Lower leg skin (tissue), 4 donors: ENCODE data around the gene INSYN1. TPM values are rescaled to one million over a fixed set of nuclear protein-coding genes. Genes with fewer than 3 reads are reported as not detected.

Experiments used
- DNase-seq, 2 donors: peaks; one replicate each; pipeline ENCODE4 v3.0.0-alpha.2; 2019; ENCODE audit warnings: low spot score in 2 of 2
- H3K4me3 ChIP-seq: fragments of 200-600 bp; sonication (generic); 2 replicates; pipeline ENCODE4 v1.5.1; 2017; ENCODE audit warnings: mild to moderate bottlenecking, low read depth; ENCODE audit not compliant: poor library complexity, severe bottlenecking
- POLR2A ChIP-seq, 2 donors: fragments of 450-650 bp; IDR thresholded peaks; one replicate each; pipeline ENCODE4 v1.6.1; 2016 to 2017; ENCODE audit warnings: antibody characterized with exemption in 2 of 2, mild to moderate bottlenecking in 1 of 2, moderate library complexity in 1 of 2
- WGBS, 2 donors: methylation state at CpG; one replicate each; pipeline ENCODE4 v1.1.5; 2018; 5-methylcytosine and 5-hydroxymethylcytosine counted together
- intact Hi-C: fragments of 100-400 bp; cut with DNase I; formaldehyde crosslinking; loops from one replicate; pipeline ENCODE4 v1.15.0; 2023; ENCODE audit warnings: low total_unique reads
- total RNA-seq, 4 donors: library from RNA; depleted of rRNA; stranded (reverse); fragments of >200 nt; gene quantifications; one replicate each; pipeline ENCODE4 v1.1.0, GENCODE V29; 2016
- TF ChIP-seq, protein P1 (sequence below), 3 donors: fragments of 450-650 bp; IDR thresholded peaks; one replicate each; pipeline ENCODE4 v1.5.1; 2016; ENCODE audit warnings: antibody characterized with exemption in 3 of 3, mild to moderate bottlenecking in 3 of 3, moderate library complexity in 2 of 3

The INSYN1 gene
- total RNA-seq, 4 donors from 2014 or later, result 30.9 to 50.7 (median 34.8) TPM

DNA sequence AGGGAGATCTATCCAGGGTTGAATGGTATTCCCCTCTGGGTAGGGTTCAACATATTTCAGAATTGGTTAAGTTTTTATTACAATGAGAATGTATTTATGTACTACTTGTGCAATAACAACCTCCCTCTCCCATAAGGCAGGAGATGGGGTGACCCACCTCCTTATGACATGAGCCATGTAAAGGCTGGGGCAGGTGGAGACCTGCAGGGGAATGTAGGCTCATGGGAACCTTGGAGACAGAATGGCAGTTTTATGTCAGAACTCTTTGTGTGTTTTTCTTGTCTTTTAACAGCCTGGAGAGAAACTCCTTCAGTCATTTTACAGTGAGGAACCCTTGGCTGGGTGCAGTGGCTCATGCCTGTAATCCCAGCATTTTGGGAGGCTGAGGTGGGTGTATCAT, 24.6 kb upstream of the INSYN1 start:
- H3K4me3 ChIP-seq, result no peak overlapping the region
- TF ChIP-seq, protein P1, sequence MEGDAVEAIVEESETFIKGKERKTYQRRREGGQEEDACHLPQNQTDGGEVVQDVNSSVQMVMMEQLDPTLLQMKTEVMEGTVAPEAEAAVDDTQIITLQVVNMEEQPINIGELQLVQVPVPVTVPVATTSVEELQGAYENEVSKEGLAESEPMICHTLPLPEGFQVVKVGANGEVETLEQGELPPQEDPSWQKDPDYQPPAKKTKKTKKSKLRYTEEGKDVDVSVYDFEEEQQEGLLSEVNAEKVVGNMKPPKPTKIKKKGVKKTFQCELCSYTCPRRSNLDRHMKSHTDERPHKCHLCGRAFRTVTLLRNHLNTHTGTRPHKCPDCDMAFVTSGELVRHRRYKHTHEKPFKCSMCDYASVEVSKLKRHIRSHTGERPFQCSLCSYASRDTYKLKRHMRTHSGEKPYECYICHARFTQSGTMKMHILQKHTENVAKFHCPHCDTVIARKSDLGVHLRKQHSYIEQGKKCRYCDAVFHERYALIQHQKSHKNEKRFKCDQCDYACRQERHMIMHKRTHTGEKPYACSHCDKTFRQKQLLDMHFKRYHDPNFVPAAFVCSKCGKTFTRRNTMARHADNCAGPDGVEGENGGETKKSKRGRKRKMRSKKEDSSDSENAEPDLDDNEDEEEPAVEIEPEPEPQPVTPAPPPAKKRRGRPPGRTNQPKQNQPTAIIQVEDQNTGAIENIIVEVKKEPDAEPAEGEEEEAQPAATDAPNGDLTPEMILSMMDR (IDR thresholded peaks at IDR 0.05), result no peak
- TF ChIP-seq POLR2A (IDR thresholded peaks at IDR 0.05), result no peak
- DNase-seq, result no peak
- intact Hi-C loops, result no loop called here

DNA sequence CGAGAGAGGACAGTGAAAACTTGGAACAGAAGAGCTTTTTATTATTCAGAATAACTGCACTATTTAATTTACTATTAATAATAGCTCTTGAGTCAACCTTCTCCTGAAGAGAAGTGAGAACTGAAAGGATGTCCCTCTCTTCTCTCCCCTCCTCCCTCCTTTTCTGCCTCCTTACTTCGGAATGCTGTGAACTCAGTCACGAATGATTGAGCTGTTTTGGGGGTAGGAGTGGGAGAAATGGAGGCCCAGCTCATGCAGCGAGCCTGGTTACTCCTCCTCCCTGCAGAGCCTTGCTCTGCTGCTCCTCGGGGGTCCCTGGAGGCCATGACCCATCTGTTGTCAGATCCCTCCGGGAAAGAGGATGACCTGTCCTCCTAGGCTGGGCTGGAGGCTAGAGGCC, 20.3 kb upstream of the INSYN1 start:
- intact Hi-C loops, result no loop called here
- 64 to 67% methylated on average over 6 of the region's 6 CpGs for WGBS, 2 donors
- TF ChIP-seq, protein P1 (IDR thresholded peaks at IDR 0.05), result no peak
- no peak for TF ChIP-seq POLR2A (IDR thresholded peaks at IDR 0.05)
- H3K4me3 ChIP-seq, result no peak overlapping the region
- no peak for DNase-seq

DNA sequence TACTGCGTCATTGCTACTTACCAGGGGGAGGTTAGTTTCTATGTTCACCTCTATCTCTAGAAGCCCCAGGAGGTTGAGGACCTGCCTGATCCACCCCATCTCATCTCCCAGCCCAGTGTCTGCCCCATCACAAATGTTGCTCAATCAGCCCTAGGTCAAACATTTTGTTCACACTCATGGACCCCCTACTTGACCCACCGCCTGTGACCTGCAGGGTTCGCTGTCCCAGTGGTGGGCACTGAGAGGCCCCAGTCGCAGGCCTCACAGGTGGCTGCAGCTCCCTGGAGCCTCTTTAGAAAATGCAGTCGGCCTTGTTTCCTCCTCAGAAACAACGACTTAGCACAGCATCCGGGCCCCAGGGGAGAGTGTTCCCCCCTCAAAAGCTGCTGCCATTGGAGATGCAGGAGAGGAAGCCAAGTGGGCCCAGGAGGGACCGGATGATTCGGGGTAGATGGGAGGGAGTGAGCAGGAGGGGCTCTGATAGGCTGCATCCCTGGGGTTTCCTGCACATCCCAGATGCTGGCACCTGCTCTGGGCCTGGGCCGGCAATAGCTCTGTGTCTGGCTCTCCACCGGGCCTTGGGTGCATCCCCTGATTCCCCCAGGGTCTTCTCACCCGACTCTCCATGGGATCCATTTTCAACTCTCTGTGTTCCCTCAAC, 18.4 kb upstream of the INSYN1 start:
- intact Hi-C loops, result no loop called here
- 79 to 83% methylated on average over 12 of the region's 12 CpGs for WGBS, 2 donors
- H3K4me3 ChIP-seq, result no peak overlapping the region
- no peak for DNase-seq
- TF ChIP-seq, protein P1 (IDR thresholded peaks at IDR 0.05), result no peak
- no peak for TF ChIP-seq POLR2A (IDR thresholded peaks at IDR 0.05)

DNA sequence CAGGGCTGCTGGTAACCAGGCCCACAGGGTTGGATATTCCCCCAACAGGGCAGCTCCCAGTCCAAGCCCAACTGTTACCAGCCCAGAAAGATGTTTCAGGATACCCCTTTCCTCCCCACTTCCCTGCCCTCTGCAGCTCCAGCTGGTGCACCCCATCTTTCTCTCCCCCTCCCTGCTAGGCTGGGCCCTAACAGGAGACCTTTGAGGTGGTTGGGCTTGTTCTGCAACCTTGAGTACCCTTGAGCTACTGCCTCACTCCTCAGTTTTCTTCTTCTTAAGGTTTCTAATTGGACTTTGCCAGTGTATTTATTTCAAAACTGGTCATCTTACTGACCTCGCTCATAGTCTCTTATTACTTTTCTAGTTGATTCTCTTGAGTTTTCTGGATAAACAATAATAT, 16.9 kb upstream of the INSYN1 start:
- H3K4me3 ChIP-seq, result no peak overlapping the region
- intact Hi-C loops, result no loop called here
- TF ChIP-seq, protein P1 (IDR thresholded peaks at IDR 0.05), result no peak
- TF ChIP-seq POLR2A (IDR thresholded peaks at IDR 0.05), result no peak
- WGBS, 2 donors, result 72 to 82% methylated on average over 1 of the region's 1 CpG
- no peak for DNase-seq

- TF ChIP-seq, protein P1 (IDR thresholded peaks at IDR 0.05), result no peak
- no peak for TF ChIP-seq POLR2A (IDR thresholded peaks at IDR 0.05)
- H3K4me3 ChIP-seq, result no peak overlapping the region
- intact Hi-C loops, result no loop called here
- no peak for DNase-seq
- 40 to 55% methylated on average over 8 to 9 of the region's 9 CpGs for WGBS, 2 donors
Measured at GRCh38 chr15:73767806-73768501, 14.8 kb upstream of the INSYN1 start.
